Ammon's horn (tissue), 1 donor: ENCODE results near the gene MGST2.
"Not testable (repeated sequence)": the region's sequence is repeated elsewhere in the genome, so short reads cannot be mapped to it uniquely, and the experiment has no call there.

Experiments
- DNase-seq: peaks from one replicate; pipeline ENCODE4 v3.0.0-alpha.2; 2016; ENCODE audit warnings: low spot score

The MGST2 gene

DNA sequence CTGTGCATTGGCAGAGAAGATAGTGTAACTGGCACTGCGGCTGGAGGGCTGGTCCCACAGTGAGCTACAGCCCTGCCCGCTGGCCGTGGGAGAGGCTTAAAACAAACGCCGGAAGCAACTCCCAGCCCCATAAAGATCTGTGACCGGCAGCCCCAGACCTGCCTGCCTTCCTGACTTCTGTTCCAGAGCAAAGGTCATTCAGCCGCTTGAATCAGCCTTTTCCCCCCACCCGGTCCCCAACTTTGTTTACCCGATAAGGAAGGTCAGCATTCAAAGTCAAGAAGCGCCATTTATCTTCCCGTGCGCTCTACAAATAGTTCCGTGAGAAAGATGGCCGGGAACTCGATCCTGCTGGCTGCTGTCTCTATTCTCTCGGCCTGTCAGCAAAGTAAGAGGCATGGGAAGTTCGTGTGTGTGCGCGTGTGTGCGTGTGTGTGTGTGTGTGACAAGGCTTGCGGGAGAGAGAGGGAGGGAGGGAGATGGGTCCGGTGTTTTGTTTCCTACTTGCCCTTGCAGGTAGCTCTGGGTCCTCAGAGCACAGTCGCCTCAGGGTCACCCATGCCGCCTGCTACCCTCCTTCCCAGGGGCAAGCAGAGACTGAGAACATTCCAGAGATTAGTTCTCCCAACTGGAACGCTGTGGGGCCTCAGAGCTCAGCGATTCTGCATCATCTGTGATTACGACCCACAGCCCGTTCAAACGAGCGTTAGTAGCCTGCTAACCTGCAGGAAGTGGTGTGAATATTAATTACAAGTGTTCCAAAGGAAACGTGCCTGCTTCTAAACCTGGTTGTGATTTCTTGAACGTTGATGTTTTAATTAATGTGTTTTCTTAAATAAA lies at the start of gene MGST2:
Gene MGST2 (plus strand): TSS at position 130 of the 840 bp plus-strand sequence. CDS start 201 bp downstream, at position 331.
- peak; percentile 69 for DNase-seq

DNA sequence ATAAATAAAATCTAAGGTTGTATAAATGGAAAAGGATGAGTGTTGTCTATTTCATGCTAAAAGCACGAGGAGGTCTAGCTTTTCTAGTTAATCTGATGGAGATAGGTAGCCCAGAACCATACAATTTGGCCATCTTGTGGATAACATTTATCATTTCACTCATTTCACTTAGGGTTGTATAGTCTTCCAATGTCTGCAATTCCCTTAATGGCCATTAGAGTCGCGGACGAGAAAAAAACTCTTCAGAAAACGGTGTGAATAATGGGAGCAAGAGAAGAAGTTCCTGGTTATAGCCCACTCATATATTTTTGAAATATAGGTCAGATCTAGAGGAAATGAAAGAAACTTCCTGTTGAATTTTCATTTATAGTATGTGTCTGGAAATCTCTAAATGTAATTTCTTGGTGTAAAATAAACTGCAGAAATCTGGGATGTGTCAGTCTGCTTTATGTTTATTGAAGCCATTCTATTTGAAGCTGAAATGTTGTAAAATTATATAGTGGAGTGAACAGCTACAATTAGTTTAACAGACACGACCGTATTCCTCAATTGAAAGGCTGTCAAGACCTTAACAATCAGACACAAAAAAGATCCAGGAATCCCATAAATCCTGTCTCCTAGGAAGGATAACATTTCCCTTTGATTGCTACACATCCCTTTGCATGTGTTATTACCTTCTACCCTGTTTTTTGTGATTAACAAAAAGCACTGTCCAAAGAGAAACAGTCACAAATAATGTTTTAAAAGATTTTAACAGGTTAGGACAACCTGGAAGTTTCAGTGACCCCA lies 47.7 kb upstream of the MGST2 start:
- no peak for DNase-seq

DNA sequence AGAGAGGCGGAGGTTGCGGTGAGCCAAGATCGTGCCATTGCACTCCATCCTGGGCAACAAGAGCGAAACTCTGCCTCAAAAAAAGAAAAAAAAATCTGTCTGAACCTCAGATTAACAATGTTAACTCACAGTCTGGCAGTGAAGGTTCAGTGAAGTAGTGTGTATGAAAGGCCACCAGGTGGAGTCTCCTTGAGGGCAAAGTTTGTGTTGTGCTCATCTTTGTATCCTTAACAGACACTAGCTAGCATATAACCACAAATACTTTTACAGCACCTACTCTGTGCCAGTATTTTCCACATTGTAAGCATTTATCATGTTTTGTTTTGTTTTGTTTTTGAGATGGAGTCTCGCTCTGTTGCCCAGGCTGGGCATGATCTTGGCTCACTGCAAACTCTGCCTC lies 46.0 kb upstream of the MGST2 start:
- no peak for DNase-seq

DNA sequence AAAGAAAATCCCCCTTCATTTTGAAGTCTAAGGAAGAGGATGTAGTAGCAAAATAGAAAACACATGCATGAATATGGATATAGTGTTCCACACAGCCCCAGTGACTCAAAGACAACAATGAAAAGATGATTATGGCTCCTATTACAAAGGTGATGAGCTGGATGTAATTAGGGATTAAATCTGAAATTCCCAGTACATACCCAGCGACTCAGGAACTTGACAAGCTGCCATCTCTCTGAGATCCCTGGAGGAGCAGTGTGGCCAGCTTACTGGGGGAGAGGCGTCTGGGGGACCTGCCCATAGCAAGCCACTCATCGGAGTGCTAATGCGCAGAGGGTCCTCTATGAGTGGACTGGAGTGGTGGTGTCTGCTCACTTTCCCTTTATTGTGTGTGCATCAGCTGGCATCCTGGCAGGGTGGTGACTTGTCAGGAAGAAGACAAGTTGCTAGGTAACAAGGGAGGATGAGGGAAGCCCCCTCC lies 42.7 kb upstream of the MGST2 start:
- no peak for DNase-seq

DNA sequence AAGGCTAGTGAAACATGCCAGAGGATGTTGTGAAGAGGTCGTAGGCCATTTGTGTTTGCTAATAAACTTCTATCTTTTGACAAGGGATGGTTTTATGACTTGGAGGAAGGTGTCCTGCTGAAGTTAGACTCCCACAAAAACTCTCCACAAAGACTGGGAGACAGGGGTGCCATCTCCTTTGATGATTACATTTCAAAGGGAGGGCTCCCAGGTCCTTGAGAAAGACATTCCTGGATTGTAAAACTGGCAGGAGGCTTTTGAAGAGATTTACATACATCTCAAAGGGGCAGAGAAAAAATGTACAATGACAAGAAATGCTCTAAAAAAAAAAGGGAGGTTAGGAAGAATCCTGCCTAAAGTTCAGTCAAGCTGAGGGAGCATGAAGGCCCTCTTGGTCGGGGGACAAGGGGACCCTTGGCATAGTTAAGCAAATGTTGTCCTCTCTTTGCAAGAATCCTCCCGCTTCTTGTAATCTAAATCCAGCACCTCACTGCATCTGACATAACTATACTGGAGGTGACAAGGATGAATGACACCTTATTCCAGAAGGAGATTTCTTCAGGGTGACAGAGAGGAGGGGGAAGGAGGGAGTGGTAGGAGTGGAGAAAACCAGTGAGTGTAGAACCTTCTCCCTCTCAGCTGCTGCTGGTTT lies 41.1 kb upstream of the MGST2 start:
- DNase-seq: no peak

DNA sequence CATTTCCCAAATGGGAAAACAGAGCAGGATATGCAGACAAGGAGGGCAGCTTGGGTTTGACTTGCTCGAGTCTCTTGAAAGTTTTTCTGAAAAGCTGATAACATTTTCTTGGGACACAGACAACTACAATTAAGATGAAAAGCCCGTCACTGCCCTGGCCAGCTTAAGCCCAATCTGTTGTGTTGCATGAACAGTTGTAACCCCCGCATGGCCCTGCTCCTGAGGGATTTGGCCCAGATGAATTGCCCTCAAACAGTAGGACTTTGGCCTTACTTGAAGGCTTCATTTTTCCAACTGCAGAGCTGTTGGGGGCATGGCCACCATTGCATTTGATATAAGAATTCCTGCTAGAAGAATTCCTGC lies 40.5 kb upstream of the MGST2 start:
- DNase-seq: no peak

DNA sequence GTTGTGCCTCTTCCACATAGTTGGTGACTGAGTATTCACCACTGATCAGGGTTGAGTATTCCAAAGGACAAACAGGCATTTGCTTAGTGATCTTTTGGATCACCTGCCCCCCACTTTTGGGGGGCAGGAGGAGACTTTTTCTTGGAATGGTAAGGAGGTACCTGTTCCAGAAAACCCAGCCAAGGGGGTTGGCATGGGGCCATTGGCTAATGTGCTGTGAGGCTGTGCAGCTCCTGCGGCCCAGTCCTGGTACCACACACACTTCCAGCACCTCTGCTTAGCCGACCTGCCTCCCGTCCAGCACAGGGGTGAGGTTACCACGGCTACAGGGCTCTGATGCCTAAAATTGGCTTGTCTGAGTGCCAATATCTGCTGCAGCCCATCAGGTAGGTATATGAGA lies 40.1 kb upstream of the MGST2 start:
- DNase-seq: no peak

DNA sequence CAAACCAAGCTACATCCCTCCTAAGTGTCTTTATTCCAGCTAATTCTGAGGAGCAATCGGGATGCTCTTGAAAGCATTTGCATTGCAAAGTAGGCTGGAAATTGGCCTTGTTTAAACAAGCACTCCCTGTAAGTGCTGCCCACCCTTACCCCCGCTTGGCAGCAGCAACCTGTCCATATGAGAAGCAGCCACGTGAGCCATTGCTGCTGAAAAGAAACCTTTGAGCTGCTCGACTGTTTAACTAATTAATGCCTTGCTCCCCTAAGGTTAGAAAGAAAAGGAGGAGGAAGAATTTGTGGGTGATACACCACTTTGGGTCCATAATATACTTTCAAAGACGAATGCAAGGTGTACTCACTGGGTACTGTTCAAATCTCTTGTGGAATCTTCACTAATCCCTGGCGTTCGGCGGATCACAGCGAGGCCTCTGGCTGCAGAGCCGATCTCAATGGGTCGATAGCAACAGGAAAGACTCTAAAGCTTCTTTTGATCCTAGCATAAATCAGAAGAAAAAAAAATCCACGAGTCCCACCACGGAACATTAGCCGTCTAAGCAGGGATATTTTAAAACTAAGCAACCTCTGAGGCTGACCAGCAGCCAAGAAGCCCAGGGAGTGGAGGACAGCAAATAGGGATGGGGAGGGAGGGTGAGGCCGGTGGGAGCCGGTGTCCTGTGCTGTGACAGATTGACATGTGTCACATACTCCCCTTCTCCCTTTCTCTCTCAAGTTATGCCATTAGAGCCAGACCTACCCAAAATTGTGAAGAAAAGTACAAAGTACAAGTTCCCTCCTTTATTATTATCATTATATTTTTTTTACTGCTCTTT lies 37.2 kb upstream of the MGST2 start:
- no peak for DNase-seq

DNA sequence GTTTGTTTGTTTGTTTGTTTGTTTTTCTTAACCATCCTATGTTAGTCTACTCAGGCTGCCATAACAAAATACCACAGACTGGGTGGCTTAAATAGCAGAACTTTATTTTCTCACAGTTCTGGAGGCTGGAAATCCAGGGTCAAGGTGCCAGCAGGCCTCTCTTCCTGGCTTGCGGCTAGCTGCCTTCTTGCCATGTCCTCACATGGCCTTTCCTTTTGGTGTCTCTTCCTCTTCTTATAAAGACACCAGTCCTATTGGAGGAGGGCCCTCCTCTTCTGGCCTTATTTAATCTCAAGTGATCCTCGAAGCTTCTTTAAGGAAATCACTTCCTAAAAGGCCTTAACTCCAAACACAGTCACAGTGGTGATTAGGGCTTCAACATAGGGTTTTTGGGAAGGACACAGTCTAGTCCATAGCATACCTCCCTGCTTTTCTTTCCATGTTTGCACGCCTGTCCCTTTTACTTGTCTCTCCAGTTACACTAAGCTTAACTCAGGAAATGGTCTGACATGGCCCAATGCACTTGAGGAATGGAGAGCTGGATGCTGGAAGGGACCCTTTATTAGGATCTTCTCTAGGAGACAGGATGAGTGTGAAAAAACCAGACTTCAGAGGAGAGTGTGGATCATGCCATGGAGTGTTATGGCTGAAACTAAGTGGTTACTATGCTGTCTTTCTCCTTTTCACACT lies 36.0 kb upstream of the MGST2 start:
- DNase-seq: no peak

DNA sequence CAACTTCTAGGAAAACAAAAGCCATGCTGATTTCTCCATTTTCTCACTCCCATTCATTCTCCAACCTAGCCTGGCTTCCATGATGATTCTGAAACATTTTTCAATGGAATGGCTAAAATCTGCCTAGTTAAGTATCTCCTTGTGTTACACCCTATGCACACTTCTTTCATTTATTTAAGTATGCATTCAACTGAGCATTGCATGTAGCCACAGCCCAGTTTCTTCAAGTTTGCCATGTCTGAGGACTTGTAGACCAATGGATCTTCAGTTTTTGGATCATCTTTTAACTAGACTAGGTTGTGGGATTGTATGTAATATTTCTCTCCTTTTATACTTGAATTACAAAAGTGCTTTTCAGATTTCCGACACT lies 35.5 kb upstream of the MGST2 start:
- DNase-seq: no peak

DNA sequence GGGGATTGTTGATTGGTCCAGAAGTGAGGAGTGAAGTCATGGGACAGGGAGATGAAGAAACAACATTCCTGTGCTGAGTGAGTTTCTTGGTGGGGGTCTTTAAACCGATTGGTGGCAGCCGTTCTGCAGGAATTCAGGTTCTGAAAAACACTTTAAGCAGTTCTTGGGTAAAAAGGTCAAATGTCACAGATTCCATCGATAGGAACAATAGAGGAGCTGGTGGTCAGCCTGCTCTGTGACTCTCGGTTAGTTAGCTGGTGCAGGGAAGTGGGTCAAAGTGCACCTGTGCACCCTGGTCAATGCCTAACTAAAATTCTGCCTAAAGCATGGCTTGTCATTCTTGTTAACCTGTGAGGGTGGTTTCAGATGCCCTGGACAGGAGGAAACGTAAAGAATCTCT lies 34.6 kb upstream of the MGST2 start:
- no peak for DNase-seq

DNA sequence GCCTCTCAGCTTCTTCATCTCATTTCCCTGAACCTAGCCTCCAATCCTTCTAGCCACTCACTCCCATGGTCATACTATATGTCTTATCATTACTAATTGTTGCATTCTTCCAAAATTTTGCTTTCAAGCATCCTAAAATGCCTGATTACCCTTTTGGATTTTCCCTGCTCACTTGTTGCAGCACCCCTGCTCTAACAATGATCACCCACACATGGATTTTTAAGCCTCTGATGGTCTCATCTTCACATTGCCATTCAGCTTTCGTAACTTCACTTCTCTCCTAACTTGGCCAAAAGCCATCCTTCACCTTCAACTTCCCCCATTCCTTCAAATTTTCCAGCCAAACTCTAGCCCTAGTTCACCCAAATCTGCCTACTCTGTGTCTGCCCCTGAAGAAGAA lies 33.8 kb upstream of the MGST2 start:
- no peak for DNase-seq

DNA sequence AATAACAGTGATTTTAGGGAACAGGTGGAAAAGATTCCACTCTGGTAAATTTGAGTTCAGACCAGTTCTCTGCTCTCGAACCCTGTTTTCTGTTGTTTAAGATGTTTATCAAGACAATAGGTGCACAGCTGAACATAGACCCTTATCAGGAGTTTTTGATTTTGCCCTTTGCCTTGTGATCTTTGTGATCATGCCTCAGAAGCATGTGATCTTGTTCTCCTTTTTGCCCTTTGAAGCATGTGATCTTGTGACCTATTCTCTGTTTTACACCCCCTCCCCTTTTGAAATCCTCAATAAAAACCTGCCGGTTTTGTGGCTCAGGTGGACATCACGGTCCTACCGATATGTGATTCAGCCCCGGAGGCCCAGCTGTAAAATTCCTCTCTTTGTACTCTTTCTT lies 32.9 kb upstream of the MGST2 start:
- not testable (repeated sequence) for DNase-seq

DNA sequence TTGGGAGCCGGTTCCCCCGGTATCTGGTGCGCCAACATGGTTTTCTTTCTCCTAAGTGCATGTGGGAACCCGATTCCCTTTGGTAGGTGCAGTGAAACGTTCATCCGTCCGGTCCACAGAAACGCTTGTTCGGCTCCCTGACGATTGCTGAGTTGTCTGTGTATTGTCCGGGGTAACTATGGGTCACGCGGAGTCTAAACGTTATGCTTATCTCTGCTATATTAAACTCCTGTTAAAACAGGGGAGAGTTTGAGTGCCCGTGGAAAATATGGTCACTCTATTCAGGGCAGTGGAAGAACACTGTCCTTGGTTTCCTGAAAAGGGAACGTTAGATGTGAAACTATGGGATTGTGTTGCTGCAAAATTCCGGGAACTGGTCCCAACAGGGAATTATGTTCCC lies 32.4 kb upstream of the MGST2 start:
- DNase-seq: no peak

DNA sequence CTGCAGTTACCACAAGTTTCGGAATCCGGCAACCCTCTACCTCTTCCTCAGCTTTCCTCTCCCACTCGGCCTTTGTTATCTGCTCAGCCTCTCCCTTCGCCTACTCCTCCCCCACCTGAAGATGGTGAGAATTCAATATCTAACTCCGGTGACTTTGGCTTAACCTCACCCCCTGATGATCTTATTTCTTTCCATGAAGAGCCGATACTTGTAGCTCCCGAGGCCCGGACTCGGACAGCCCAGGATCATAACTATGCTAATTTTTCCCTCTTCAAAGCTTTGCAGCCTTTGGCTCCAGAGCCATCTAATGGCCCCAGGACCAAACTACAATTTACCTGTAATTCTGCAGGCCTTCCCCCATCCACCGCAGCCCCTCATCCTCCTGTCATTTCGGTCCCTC lies 32.0 kb upstream of the MGST2 start:
- DNase-seq: peak; percentile 45

DNA sequence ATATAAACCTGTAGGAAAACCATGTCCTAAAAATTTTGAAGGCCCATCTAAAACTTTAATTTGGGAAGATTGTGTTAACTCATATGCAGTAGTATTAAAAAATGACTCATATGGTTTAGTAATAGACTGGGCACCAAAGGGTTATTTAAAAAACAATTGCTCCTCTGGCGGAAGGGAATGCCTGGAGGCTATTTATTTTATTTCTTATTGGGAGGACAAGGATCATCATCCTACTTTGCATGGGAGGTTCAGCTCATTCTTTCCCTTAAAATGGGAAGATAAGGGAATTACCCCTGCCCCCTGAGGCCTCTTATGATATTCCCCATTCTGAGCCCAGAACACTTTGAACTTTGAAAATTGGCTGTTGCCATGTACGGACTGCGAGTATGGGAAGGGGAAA lies 29.7 kb upstream of the MGST2 start:
- DNase-seq: no peak

DNA sequence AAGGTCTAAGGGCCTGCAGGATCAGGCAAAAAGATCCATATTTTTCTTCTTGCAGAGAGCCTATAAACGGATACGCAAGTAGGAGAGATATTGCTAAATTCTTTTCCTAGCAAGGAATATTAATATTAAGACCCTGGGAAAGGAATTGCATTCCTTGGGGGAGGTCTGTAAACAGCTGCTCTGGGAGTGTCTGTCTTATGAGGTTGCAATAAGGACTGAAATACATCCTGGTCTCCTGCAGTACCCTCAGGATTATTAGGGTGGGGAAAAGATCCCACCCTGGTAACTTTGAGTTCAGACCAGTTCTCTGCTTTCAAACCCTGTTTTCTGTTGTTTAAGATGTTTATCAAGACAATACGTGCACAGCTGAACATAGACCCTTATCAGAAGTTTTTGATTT lies 27.3 kb upstream of the MGST2 start:
- DNase-seq: not testable (repeated sequence)

DNA sequence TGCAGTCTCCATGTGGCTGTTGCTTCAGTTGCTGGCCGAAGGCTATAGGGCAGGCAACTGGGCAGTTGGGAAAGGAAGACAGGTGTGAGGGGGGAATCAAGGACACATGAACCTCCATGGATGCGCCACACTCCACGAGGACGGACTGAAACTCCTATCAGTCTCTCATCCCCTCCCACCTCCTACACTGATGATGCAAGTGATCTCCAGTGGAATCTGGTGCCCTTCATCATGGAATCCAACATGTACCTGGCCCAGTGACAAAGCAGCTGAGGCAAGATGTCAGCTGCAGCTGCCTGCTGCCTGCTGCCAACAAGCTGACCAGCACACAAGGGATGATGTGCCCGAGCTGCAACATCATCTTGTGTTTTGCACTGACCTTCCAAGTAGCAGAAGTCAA lies 26.0 kb upstream of the MGST2 start:
- no peak for DNase-seq

DNA sequence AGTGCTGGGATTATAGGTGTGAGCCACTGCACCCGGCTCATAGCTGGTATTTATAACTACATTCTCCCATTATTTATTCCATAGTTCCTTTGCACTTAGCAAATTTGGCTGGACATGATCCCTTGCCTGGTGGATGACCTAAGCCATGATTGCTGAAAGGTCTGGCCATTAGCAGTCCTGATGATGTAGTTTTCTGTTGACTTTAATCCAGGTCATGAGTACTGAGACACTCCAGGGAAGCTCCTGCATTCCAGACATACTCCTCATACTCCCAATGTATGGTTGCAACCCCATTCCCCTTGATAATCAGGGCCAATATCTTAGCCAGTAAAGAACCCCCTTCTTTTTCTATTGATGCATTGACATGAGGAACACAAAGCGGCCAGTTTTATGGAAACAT lies 24.4 kb upstream of the MGST2 start:
- no peak for DNase-seq

DNA sequence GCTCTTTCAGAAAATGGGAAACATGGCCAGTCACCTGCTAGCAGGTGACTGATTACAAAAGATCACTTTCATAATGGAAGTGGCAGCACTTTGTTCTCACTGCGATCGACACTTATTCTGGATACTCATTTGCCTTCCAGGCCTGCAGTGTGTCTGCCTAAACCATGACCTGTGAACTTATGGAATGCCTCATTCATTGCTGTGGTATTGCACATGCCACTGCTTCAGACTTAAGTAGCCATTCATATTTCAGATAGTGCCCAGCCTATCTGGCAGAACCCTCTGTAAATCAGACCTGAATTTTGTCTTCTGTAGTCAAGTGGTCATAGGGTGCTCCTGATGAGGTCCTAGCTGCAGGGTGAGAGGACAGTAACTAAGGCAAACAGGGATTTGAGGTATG lies 23.3 kb upstream of the MGST2 start:
- DNase-seq: no peak
